Activated naive CD4-positive, alpha-beta T cell treated with anti-CD3 and anti-CD28 coated beads for 36 hours (primary cell): Measurements from ENCODE around the gene DISP2. TPM values are rescaled to one million over a fixed set of nuclear protein-coding genes. Genes with fewer than 3 reads are reported as not detected.
A peak's percentile ranks its signal among the peaks of the same experiment; 100 is the strongest.

Source experiments
- CTCF ChIA-PET: fragments of 350-600 bp; sonication (Branson Sonifier 250); formaldehyde crosslinking; loops from one replicate; lab custom pipeline; 2021; ENCODE audit warnings: antibody characterized with exemption; lab: Charles Lee
- DNase-seq: peaks from one replicate; pipeline ENCODE4 v3.0.0-alpha.2; 2020
- H3K27ac Mint-ChIP-seq: one replicate; pipeline ENCODE4 v1.8.0; 2021; ENCODE audit warnings: mild to moderate bottlenecking, mixed read lengths
- H3K27me3 Mint-ChIP-seq: one replicate; pipeline ENCODE4 v1.8.0; 2021; ENCODE audit warnings: low read depth, mixed read lengths
- H3K36me3 Mint-ChIP-seq: one replicate; pipeline ENCODE4 v1.8.0; 2021; ENCODE audit warnings: low read depth, mixed read lengths
- H3K4me1 Mint-ChIP-seq: one replicate; pipeline ENCODE4 v1.8.0; 2021; ENCODE audit warnings: low read depth, mixed read lengths
- H3K4me3 Mint-ChIP-seq: one replicate; pipeline ENCODE4 v1.8.0; 2021; ENCODE audit warnings: mild to moderate bottlenecking, moderate library complexity, mixed read lengths
- H3K9me3 Mint-ChIP-seq: one replicate; pipeline ENCODE4 v1.8.0; 2021; ENCODE audit warnings: mixed read lengths
- intact Hi-C: fragments of 100-400 bp; cut with micrococcal nuclease; formaldehyde crosslinking; loops from one replicate; pipeline ENCODE4 v1.15.1; 2023
- total RNA-seq, 2 experiments: library from RNA; stranded (reverse); gene quantifications; one replicate each; pipeline ENCODE4 v1.2.3, GENCODE V29; 2021

Gene DISP2
- total RNA-seq, 2 experiments from 2014 or later, result 0.02 TPM; not detected in 1

GRCh38 chr15:40410476-40410875 is 52.5 kb downstream of the DISP2 start:
- Mint-ChIP-seq H3K9me3 (no peaks in the 10 kb centered on the region), H3K4me1 (peaks cover 40% of the 10 kb centered on the region), H3K36me3 (peaks cover 34% of the 10 kb centered on the region), H3K27me3 (no peaks in the 10 kb centered on the region), H3K4me3 (no peak overlapping the region), H3K27ac (no peak overlapping the region)
- DNase-seq, result no peak
- CTCF ChIA-PET, result interaction anchor here (0.5 kb wide), 1 partner anchor 33 kb away, joined by 3 read pairs; no protein-coding TSS in a partner anchor
- intact Hi-C loops, result no loop called here

GRCh38 chr15:40412095-40412759 is 54.2 kb downstream of the DISP2 start:
- H3K4me3 Mint-ChIP-seq, result no peak overlapping the region
- H3K4me1 Mint-ChIP-seq, result peaks cover 29% of the 10 kb centered on the region
- no peaks in the 10 kb centered on the region for H3K27me3 Mint-ChIP-seq
- H3K36me3 Mint-ChIP-seq, result peaks cover 37% of the 10 kb centered on the region
- no peak overlapping the region for H3K27ac Mint-ChIP-seq
- CTCF ChIA-PET, result interaction anchor here (0.6 to 3.5 kb wide), 4 partner anchors 10 to 101 kb away, joined by 3 to 13 read pairs (median 3); no protein-coding TSS in a partner anchor
- intact Hi-C loops, result no loop called here
- H3K9me3 Mint-ChIP-seq, result no peaks in the 10 kb centered on the region
- DNase-seq, result no peak

GRCh38 chr15:40413036-40413435 is 55.0 kb downstream of the DISP2 start:
- DNase-seq, result no peak
- intact Hi-C loops, result no loop called here
- Mint-ChIP-seq H3K4me1 (peaks cover 21% of the 10 kb centered on the region), H3K4me3 (no peak overlapping the region), H3K36me3 (peaks cover 37% of the 10 kb centered on the region), H3K9me3 (no peaks in the 10 kb centered on the region), H3K27me3 (no peaks in the 10 kb centered on the region), H3K27ac (no peak overlapping the region)
- CTCF ChIA-PET, result interaction anchor here (0.9 to 3.5 kb wide), 3 partner anchors 9 to 27 kb away, joined by 3 to 13 read pairs (median 3); no protein-coding TSS in a partner anchor

GRCh38 chr15:40414816-40415215 is 56.8 kb downstream of the DISP2 start:
- CTCF ChIA-PET, result interaction anchor here (1.6 kb wide), 1 partner anchor 47 kb away, joined by 6 read pairs; no protein-coding TSS in a partner anchor
- Mint-ChIP-seq H3K27me3 (no peaks in the 10 kb centered on the region), H3K27ac (no peak overlapping the region), H3K4me3 (no peak overlapping the region), H3K4me1 (peaks cover 5% of the 10 kb centered on the region), H3K9me3 (no peaks in the 10 kb centered on the region), H3K36me3 (peaks cover 32% of the 10 kb centered on the region)
- intact Hi-C loops, result no loop called here
- DNase-seq, result no peak

- no peak for DNase-seq
- H3K27me3 Mint-ChIP-seq, result no peaks in the 10 kb centered on the region
- H3K36me3 Mint-ChIP-seq, result peaks cover 29% of the 10 kb centered on the region
- no peak overlapping the region for H3K27ac Mint-ChIP-seq
- no peaks in the 10 kb centered on the region for H3K9me3 Mint-ChIP-seq
- no peak overlapping the region for H3K4me3 Mint-ChIP-seq
- H3K4me1 Mint-ChIP-seq, result peaks cover 2% of the 10 kb centered on the region
- intact Hi-C loops, result no loop called here
- CTCF ChIA-PET, result interaction anchor here (0.8 to 1.6 kb wide), 3 partner anchors 46 to 141 kb away, joined by 3 to 6 read pairs (median 5); no protein-coding TSS in a partner anchor
Observed at GRCh38 chr15:40415226-40415625, 57.2 kb downstream of the DISP2 start.

- Mint-ChIP-seq H3K9me3 (no peaks in the 10 kb centered on the region), H3K4me3 (no peak overlapping the region)
- CTCF ChIA-PET, result interaction anchor here (0.7 to 11.6 kb wide), 4 partner anchors 47 to 142 kb away, joined by 3 to 214 read pairs (median 4); partner anchors contain the start of gene CCDC9B
Observed at GRCh38 chr15:40416056-40416455, 58.0 kb downstream of the DISP2 start.

GRCh38 chr15:40418126-40418525 is 60.1 kb downstream of the DISP2 start:
- H3K36me3 Mint-ChIP-seq, result peaks cover 10% of the 10 kb centered on the region
- H3K27me3 Mint-ChIP-seq, result no peaks in the 10 kb centered on the region
- intact Hi-C loops, result no loop called here
- H3K4me3 Mint-ChIP-seq, result no peak overlapping the region
- no peak overlapping the region for H3K27ac Mint-ChIP-seq
- no peak for DNase-seq
- no peaks in the 10 kb centered on the region for H3K9me3 Mint-ChIP-seq
- H3K4me1 Mint-ChIP-seq, result no peaks in the 10 kb centered on the region
- CTCF ChIA-PET, result interaction anchor here (0.9 to 11.6 kb wide), 2 partner anchors 17 to 77 kb away, joined by 3 to 214 read pairs; partner anchors contain the start of gene CCDC9B

More at GRCh38 chr15:40416056-40416455, 58.0 kb downstream of the DISP2 start:
- intact Hi-C loops, result no loop called here
- no peak overlapping the region for H3K27ac Mint-ChIP-seq
- peaks cover under 1% of the 10 kb centered on the region for H3K4me1 Mint-ChIP-seq
- peaks cover 22% of the 10 kb centered on the region for H3K36me3 Mint-ChIP-seq
- no peak for DNase-seq
- no peaks in the 10 kb centered on the region for H3K27me3 Mint-ChIP-seq

- intact Hi-C loops, result no loop called here
- no peak overlapping the region for H3K4me3 Mint-ChIP-seq
- CTCF ChIA-PET, result interaction anchor here (1.2 to 11.6 kb wide), 5 partner anchors 8 to 101 kb away, joined by 4 to 214 read pairs (median 13); partner anchors contain the start of gene CCDC9B
- no peaks in the 10 kb centered on the region for H3K4me1 Mint-ChIP-seq
- peaks cover 5% of the 10 kb centered on the region for H3K36me3 Mint-ChIP-seq
- no peaks in the 10 kb centered on the region for H3K9me3 Mint-ChIP-seq
- no peak for DNase-seq
- no peaks in the 10 kb centered on the region for H3K27me3 Mint-ChIP-seq
- no peak overlapping the region for H3K27ac Mint-ChIP-seq
Observed at GRCh38 chr15:40420071-40420713, 62.2 kb downstream of the DISP2 start.

GRCh38 chr15:40420793-40421192 is 62.8 kb downstream of the DISP2 start:
- H3K27ac Mint-ChIP-seq, result no peak overlapping the region
- H3K4me1 Mint-ChIP-seq, result no peaks in the 10 kb centered on the region
- H3K9me3 Mint-ChIP-seq, result no peaks in the 10 kb centered on the region
- H3K27me3 Mint-ChIP-seq, result no peaks in the 10 kb centered on the region
- H3K4me3 Mint-ChIP-seq, result no peak overlapping the region
- intact Hi-C loops, result no loop called here
- peaks cover 2% of the 10 kb centered on the region for H3K36me3 Mint-ChIP-seq
- no peak for DNase-seq
- CTCF ChIA-PET, result interaction anchor here (0.6 to 11.6 kb wide), 9 partner anchors 8 to 146 kb away, joined by 3 to 214 read pairs (median 6); partner anchors contain the start of genes BAHD1 and CCDC9B

- H3K4me3 Mint-ChIP-seq, result no peak overlapping the region
- intact Hi-C loops, result loop anchor here (1.0 kb wide), 4 partner anchors 53 to 142 kb away; no protein-coding TSS in a partner anchor
Observed at GRCh38 chr15:40421246-40422157, 63.5 kb downstream of the DISP2 start.

GRCh38 chr15:40424483-40425115 is 66.6 kb downstream of the DISP2 start:
- H3K4me3 Mint-ChIP-seq, result no peak overlapping the region
- H3K27ac Mint-ChIP-seq, result no peak overlapping the region
- H3K27me3 Mint-ChIP-seq, result no peaks in the 10 kb centered on the region
- no peaks in the 10 kb centered on the region for H3K9me3 Mint-ChIP-seq
- H3K4me1 Mint-ChIP-seq, result no peaks in the 10 kb centered on the region
- intact Hi-C loops, result no loop called here
- CTCF ChIA-PET, result interaction anchor here (1.1 to 11.6 kb wide), 5 partner anchors 38 to 118 kb away, joined by 3 to 214 read pairs (median 3); partner anchors contain the start of gene CCDC9B
- H3K36me3 Mint-ChIP-seq, result no peaks in the 10 kb centered on the region
- DNase-seq, result no peak

More at GRCh38 chr15:40421246-40422157, 63.5 kb downstream of the DISP2 start:
- CTCF ChIA-PET, result interaction anchor here (0.6 to 11.6 kb wide), 28 partner anchors 9 to 204 kb away, joined by 3 to 214 read pairs (median 4); partner anchors contain the start of genes BAHD1, CCDC9B, INAFM2 and IVD
- Mint-ChIP-seq H3K36me3 (peaks cover 2% of the 10 kb centered on the region), H3K27ac (no peak overlapping the region), H3K27me3 (no peaks in the 10 kb centered on the region), H3K4me1 (no peaks in the 10 kb centered on the region), H3K9me3 (no peaks in the 10 kb centered on the region)
- peak; percentile 90 for DNase-seq
